ENCODE data around the gene ZNF442. TPM values are rescaled to one million over a fixed set of nuclear protein-coding genes. Genes with fewer than 3 reads are reported as not detected.
"Not testable (repeated sequence)": the region's sequence is repeated elsewhere in the genome, so short reads cannot be mapped to it uniquely, and the experiment has no call there.

ZNF442 gene
- polyA plus RNA-seq, 3 donors, result 0.67 to 1.3 (median 1.0) TPM

- peak within 1 kb of the TSS; percentile 68 for H3K27ac ChIP-seq (ENCODE audit: low read depth, low read length)
- 1 to 2% (median 1%) methylated on average over 54 to 55 of the region's 55 CpGs for WGBS, 3 donors
Observed at GRCh38 chr19:12333162-12334159, 32.0 kb downstream of the ZNF442 start, which contains the start of gene ZNF563. TSS of gene ZNF563 (minus strand) at chr19:12333633. CDS start at chr19:12333482, 151 bp downstream.

DNA sequence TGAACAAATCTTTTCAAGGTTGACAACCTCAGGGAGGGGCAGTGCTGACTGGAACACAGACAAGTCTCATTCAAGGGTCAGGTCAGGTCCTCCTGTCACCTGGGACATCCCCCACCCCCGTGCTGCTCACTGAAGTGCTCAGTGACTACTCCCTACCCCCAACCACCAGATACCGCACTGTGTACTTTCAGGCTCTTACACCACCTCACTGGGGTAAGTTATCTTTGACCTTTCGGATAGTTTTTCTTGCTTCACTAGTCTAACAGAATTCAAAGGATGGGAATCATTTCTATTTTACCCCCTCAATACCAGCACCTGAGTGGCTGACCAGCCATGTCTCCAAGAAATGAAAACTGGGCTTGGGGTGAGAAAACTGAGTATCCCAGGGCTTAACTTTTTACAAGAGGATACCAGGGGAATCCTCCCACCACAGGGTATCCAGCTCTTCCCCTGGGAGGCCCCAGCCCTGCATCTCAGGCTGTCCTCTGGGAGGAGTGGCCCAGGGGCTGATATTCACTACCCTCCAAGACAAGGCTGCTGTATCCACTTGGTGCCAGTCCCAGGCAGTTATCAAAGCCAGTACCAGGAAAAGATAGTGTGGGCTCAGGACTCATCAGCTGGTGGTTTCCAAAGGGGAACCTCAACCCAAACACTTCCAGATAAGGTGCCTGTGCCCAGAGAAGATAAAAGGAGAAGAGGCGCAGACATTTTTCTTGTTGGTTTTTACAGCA lies 34.1 kb downstream of the ZNF442 start:
- H3K27ac ChIP-seq (ENCODE audit: low read depth, low read length), result no peak overlapping the region
- 71 to 76% (median 75%) methylated on average over 4 of the region's 4 CpGs for WGBS, 3 donors

DNA sequence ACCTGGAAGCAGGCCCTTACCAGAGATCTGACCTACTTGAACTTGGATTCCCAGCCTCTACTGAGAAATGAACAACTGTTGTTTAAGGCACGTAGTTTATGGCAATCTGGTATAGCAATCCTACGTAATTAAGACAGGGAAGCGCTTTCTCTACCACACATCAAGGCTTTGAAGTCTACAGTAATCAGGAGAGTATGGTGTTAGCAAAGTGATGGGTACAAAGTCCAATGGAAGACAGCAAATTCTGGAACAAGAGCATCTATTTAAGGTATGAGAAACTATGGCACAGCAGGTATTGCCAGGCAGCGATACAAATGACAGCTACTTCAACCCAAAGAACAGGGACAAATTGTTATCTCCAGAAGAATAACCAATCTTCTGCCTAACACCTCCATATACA lies 35.1 kb downstream of the ZNF442 start:
- no peak overlapping the region for H3K27ac ChIP-seq (ENCODE audit: low read depth, low read length)
- 92 to 98% (median 96%) methylated on average over 4 of the region's 4 CpGs for WGBS, 3 donors

- H3K27ac ChIP-seq (ENCODE audit: low read depth, low read length), result no peak overlapping the region
Observed at GRCh38 chr19:12325690-12326089, 39.8 kb downstream of the ZNF442 start.

GRCh38 chr19:12318782-12319413 lies 46.6 kb downstream of the ZNF442 start:
- WGBS, 3 donors, result 97 to 98% (median 97%) methylated on average over 13 of the region's 13 CpGs
- H3K27ac ChIP-seq (ENCODE audit: low read depth, low read length), result no peak overlapping the region

GRCh38 chr19:12314553-12314952 lies 50.9 kb downstream of the ZNF442 start:
- no peak overlapping the region for H3K27ac ChIP-seq (ENCODE audit: low read depth, low read length)

GRCh38 chr19:12308891-12309290 lies 56.6 kb downstream of the ZNF442 start:
- H3K27ac ChIP-seq (ENCODE audit: low read depth, low read length), result not testable (repeated sequence)
- 95 to 97% (median 97%) methylated on average over 12 of the region's 12 CpGs for WGBS, 3 donors

More at GRCh38 chr19:12314553-12314952, 50.9 kb downstream of the ZNF442 start:
- WGBS, 3 donors, result 37 to 82% (median 78%) methylated on average over 7 of the region's 7 CpGs

Other genes with a start within 250 kb of the ZNF442 start
- 1 to 10 TPM; 1.1 to 1.7 (median 1.3) TPM for gene ZNF20, start 225.3 kb downstream of the ZNF442 start, polyA plus RNA-seq
- gene ZNF625, start 208.9 kb downstream of the ZNF442 start, polyA plus RNA-seq, result 1 to 10 TPM in 1 of 3 donors, under 1 TPM in 2; 0.62 to 3.8 (median 0.72) TPM
- gene ZNF136, start 202.6 kb downstream of the ZNF442 start, polyA plus RNA-seq, result 1 to 10 TPM; 1.9 to 3.4 (median 2.8) TPM
- gene ZNF44, start 70.8 kb downstream of the ZNF442 start, polyA plus RNA-seq, result 1 to 10 TPM; 3.3 to 4.4 (median 3.9) TPM
- gene ZNF563, start 32.0 kb downstream of the ZNF442 start, polyA plus RNA-seq, result 1 to 10 TPM in 2 of 3 donors, under 1 TPM in 1; 0.67 to 1.2 (median 1.1) TPM
- 1 to 10 TPM; 1.4 to 3.6 (median 2.5) TPM for gene ZNF799, start 35.6 kb upstream of the ZNF442 start, polyA plus RNA-seq
- gene ZNF443, start 75.3 kb upstream of the ZNF442 start, polyA plus RNA-seq, result 1 to 10 TPM in 1 of 3 donors, under 1 TPM in 2; 0.67 to 1.2 (median 0.76) TPM
- under 1 TPM; 0.34 to 0.79 (median 0.49) TPM for gene ZNF709, start 119.1 kb upstream of the ZNF442 start, polyA plus RNA-seq
- 1 to 10 TPM; 1.7 to 4.3 (median 3.2) TPM for gene ZNF564, start 185.8 kb upstream of the ZNF442 start, polyA plus RNA-seq
- gene ZNF490, start 245.1 kb upstream of the ZNF442 start, polyA plus RNA-seq, result under 1 TPM; 0.45 to 0.55 (median 0.51) TPM
- 1 to 10 TPM; 4.0 to 7.6 (median 4.4) TPM for gene ZNF791, start 245.2 kb upstream of the ZNF442 start, polyA plus RNA-seq